ENCODE data around the gene LHX8.
"Not testable (repeated sequence)": the region's sequence is repeated elsewhere in the genome, so short reads cannot be mapped to it uniquely, and the experiment has no call there.

LHX8 gene

DNA sequence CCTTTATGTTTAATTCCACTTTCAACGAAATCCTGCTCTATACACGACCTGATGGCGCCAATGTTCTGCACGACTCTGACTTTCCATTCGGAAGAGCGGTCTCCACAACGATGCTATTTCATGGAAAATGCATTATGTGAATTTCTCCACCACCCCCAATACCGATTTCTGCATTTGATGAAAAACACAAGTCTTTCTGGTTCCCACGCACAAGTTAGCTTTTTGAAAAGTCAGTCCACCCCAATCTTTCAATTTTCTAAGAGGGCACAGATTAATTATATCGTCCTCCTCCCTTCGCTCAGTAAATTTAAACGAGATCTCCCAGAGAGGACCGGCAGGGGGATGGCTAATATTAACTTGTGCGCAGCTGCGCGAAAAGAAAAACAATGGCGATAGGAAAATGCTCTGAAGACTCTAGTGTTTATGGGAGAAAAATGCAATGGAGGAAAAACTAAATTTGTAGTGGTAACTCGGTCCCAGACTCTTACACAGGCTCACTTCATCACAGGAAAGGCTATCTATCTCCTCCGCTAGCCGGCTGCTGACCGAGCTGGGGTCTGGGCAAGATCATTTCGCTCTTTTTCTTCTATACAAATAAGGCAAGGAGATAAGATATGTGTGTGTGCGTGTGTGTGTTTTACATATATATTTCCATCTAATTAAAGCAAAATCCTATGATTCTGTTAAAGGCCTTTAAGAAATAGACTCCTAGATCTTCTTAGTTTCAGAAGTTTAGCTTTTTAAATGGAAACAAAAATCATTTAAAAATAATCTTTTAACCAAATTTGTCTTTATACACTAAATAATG, 1.2 kb upstream of the LHX8 start:
- no peak for DNase-seq

DNA sequence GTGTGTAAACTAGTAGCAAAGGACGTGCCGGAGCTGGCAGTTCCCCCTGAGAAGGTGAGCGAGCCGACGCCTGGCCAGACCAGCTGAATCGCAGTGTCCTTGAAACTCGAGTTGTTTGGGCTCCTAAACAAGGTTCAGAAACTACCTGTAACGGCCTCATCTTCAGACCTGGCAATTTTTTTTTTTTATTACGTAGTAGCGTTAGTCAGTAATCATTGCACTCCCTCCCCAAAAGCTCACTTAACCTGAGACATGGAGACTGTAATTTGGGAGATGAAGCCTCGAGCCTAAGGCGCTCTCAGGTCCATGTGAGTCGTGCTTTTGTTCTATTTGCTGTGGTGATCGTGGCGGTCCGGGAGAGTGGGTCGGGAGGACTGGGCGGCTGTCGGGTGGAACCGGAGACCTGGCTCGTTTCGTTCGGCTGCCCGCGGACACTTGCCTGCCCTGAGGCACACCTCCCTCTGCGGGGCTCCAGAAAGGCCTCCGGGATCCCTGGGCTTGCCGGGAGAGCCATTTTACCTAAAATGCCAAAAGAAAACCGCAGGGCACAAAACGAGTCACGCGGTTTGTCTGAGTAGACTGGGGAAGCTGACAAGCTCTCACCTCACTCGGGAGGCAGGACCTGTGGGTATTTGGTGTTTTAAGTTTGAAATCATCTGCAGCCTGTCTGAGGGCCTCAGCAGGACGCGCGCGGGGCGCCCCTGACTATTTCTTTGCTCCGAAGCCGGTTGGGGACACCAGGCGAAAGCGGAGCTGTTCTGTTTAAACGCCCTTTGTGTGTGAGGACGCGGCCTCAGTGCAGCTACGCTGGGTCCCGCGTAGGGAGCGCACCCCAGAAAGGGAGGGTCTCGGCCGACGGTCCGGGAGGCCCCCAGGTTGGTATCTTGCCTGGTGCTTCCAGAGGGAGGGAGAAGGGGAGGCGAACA, 722 bp downstream of the LHX8 start:
- DNase-seq = no peak

DNA sequence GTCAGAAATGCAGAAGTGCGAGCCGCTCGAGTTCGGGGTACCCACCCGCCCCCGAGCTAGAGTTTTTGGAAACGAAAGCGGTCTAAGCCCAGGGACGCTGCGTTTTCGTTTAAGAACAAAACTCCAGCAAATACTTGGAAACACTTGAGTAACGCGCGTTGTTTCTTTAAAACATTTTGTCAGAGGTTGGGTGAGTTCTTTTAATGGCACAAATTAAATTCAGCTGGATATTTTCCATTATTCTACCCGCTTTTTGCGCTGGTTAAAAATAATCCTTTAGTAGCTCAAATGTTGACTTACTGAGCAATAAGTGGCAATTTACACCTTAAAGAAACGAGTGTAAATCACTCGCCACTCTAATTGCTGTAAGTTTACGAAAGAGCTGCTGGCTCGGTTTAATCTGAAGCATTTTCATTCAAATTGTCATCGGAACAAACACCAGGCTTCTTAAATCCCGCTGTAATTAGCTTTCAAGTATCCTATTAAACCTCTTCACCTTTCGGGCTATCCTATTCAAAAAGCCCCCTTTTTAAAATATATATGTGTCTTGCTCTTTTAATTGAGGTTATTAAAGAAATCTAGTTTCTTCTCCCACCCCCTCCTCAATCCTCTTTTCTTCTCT, 1.5 kb downstream of the LHX8 start:
- no peak for DNase-seq

DNA sequence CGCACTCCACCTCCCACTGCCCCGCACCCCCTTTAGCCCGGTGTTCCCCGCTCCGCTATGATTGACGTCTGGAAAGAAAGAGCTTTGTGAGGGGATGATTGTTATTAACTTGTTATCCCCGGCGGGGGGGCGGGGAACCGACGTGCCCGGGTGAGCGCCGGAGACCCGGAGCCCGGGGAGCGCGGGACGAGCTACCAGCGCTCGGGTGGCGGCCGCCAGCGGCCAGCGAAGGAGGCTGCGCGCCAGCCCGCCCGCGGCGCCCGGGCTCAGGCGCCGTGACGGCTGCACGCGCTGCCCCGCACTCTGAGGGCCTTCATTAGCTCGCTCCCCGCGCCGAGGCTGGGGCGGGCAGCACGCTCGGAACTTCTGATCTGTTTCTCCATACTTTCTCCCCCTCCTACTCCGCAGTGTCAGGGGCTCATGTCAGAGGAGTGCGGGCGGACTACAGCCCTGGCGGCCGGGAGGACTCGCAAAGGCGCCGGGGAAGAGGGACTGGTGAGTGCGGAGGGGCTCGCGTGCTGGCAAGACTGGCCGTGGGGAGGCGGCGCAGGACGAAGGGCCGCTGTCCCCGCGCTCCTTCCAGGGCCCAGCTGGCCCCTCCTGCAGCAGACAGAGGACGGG, 2.1 kb downstream of the LHX8 start:
- DNase-seq = no peak

- DNase-seq = no peak
Observed at GRCh38 chr1:75136921-75137641, 2.9 kb downstream of the LHX8 start.

- DNase-seq = no peak
Observed at GRCh38 chr1:75152092-75152491, 17.9 kb downstream of the LHX8 start.

DNA sequence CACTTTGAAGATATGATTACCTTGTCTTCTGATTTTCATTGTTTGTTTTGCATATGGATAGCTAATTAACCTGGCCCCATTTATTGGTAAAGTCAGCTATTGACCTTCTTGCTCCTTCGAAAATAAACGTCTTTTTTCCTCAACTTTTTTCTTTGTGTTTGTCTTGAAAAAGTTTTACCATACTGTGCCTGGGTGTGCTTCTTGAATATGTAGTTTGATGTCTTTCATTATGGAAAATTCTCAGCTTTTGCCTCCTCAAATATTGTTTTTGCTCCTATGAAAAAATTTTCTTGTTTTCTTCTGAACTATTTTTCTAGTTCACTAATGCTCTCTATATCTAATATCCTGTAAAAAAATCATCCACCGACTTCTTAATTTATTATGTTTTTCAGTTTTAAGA, 25.0 kb downstream of the LHX8 start:
- no peak for DNase-seq

DNA sequence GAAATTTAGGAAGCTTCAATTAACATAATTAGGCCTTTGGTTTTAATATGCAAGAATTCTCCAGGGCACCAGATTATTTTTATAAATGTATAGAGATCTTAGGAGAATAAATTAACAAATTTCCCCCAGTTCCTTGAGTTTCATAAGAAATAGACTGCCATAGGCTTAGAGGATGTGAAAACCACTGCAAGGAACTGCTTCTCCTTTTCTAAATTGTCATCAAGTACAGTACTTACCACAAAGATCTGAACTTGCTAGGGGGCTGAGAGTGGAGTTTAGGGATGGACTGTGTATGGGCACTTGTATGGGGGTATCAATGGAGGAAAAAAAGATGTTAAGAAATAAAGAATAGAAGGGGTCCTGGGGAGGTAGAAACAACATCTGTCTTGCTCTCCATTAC, 31.1 kb downstream of the LHX8 start:
- DNase-seq = no peak

GRCh38 chr1:75166821-75167220, 32.6 kb downstream of the LHX8 start:
- DNase-seq = no peak

DNA sequence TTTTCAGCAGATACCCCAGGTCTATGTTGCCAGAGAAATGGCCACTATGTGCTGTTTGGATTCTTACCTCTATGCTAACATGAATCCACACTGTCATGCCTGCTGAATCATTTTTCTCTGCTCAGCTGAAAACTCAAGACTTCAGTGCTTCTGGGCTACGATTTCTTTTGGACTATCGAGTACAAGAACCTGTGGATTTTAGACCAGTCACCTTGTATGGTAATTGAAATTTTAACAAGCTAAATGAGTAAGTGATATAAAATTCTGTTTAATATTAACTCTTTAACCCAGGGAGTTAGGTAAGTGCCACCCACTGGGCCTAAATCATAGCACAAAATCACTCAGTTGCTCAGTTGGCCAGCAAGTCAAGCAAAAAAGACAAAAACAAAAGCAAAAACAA, 35.8 kb downstream of the LHX8 start:
- no peak for DNase-seq

GRCh38 chr1:75170981-75171380, 36.8 kb downstream of the LHX8 start:
- DNase-seq = no peak

GRCh38 chr1:75171876-75172275, 37.7 kb downstream of the LHX8 start:
- DNase-seq = no peak

DNA sequence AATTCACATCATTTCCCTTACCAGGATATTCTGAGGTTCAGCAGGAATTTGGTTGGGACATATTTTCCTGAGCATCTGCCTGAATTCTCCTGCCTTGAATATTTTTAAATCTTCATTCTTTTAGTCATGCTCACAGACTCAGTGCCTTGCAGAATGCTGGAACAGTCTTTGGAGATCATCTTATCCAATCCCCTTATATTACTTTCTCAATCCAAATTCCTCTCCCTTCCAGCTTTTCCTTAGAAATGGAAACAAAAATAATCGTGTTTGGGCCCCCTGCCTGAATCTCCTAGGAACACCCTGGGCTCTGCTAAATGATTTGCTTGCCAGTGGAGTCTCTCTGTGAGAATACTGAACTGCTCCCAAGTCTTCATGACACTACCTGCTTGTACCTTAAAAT, 38.4 kb downstream of the LHX8 start:
- no peak for DNase-seq

DNA sequence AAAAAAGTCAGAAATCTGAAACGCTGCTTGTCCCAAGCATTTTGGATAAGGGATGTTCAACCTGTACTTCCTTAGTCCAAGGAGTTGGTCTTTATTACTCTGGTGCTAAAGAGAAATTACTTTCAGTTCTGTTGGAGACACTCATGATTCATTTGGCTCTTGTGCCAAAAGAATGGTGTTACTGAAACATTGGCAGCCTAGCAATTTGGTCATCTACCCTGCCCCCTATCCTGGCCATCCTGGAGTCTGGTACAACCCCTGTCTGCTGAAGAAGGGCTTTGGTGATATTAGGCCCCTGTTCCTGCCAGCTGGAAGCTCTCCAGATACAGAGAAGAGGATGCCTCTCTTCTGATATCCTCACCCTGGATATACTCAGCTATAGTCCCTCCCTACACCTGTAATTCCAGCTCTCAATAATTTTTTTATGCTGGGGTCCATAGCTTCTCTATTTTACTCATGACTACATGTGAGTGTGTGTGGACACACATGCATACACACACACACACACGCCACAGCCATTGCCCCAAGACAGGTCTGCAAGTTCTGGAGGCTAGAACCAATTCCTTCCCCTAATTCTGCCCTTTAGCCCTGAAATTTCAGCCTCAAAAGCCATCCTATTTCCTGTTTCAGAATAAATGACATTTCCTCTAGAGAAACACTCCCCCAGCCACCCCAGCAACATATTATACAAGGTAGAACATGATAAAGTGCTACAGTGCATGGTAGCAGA, 40.0 kb downstream of the LHX8 start:
- DNase-seq = no peak

GRCh38 chr1:75181214-75181955, 47.2 kb downstream of the LHX8 start:
- not testable (repeated sequence) for DNase-seq

DNA sequence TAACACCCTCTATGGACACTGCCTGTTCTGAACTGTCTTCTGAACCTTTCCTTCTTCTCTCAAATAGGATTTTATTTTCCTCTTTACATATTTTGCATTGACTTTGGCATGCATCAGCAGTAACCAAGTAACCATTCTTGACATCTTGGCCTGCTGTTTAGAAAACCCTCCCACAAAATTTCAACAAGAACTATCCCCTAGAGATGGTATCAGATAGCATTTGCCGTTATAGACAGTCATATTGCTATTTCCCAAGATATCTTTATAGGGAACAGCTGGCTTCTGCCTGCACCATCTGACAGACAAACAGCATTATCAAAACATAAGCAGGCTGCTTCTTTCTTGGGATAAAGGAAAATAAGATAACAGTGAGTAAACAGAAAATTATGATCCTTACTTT, 54.7 kb downstream of the LHX8 start:
- no peak for DNase-seq

- no peak for DNase-seq
Observed at GRCh38 chr1:75198163-75198562, 64.0 kb downstream of the LHX8 start.

DNA sequence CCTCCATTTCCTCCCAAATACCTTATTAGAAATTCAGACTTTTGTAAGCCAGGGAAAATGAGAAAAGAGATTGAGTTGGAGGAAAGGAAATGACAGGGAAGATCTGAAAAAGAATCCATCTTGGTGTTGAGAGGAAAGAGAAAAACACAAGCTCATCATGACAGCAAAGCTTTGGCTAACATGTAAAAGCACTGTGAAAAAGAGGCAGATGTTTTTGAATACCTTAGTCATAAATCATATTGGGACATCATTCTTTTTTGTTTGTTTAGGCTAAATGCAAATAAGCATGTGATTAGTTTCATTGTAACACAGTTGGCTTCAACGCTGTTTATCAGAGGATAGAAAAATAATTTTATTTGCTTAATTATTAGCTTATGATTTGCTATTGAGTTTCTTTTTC, 64.6 kb downstream of the LHX8 start:
- no peak for DNase-seq

DNA sequence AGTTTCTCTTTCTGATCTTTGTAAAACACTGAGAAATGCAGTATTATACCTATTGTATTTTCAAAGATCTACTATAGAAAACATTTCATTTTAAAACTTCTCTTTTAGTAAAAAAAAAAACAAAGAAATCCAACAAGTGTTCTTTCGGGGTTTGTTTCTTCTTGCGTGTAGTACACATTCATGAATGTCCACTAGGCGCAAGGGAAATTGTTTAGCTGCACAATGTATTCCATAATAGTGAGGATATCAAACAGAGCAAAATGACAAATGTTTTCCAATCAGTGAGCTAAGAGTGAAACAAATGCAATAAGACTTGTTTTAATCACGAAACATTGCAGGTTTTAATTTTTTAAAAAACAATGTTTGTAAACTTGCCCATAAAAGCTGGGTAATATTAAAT, 68.6 kb downstream of the LHX8 start:
- no peak for DNase-seq

DNA sequence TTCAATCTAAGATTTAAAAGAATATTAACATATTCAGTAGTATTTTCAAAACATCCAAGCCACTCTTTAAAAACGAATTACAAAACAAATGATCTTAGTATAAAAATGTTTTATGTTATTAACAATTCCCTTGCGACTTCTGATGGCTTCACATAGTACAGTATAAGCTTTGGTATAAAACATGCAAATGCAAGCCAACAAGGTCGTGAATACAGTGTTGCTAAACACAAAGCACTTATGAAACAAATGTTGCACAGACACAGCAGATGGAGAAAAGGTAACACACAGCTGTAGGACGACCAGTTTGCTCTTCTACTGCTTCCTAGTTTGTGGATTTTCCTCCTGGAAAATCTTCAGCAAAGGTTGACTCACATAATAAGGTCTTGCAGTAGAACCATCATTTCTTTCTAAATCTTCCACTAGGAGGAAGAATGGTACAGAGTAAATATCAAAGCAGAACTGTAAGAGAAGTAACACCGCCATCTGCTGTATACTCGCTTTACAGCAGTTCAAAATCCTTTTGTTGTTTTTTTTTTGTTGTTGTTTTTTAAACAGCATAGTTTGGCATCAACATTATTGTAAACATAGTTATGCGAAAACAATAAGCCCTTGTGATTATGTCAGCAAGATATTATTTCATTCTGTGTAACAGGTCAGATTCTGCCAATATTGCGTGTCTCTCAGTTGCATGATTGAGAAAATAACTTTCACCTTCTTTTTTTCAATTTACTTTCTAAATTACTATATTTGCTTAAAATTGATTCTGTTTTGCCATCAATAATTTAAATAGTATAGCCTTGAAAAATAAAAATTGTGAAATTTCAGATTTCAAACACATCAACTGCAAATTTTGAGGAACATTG, 69.5 kb downstream of the LHX8 start:
- DNase-seq = no peak

Measured in CD4-positive, alpha-beta T cell treated with Interleukin-17A for 1 hour (primary cell).